HEK293 (cell line): ENCODE data around the gene ASAP2.

Experiments used
- CTCF ChIA-PET: fragments of 350-600 bp; formaldehyde crosslinking; extraction: SDS; loops from one replicate; lab custom pipeline; 2021; ENCODE audit warnings: antibody characterized with exemption; lab: Yijun Ruan, JAX
- POLR2A ChIA-PET: fragments of 300-600 bp; formaldehyde crosslinking; extraction: SDS; loops from one replicate; lab custom pipeline; 2020; ENCODE audit warnings: antibody characterized with exemption, inconsistent platforms; lab: Yijun Ruan, JAX
- H3K27ac ChIP-seq: fragments of 200-500 bp; sonication (Bioruptor generic); 2 replicates; pipeline ENCODE4 v1.5.1; 2014; ENCODE audit warnings: low read depth, low read length, control low read depth, inconsistent platforms; ENCODE audit errors: extremely low read depth
- H3K36me3 ChIP-seq, 2 experiments: fragments of 200-500 bp in 1 of 2; sonication (Bioruptor generic) in 1 of 2; 1 replicate in 1 of 2; 2 replicates in 1 of 2; pipeline ENCODE4 v1.5.1; 2014 to 2017; ENCODE audit warnings: inconsistent platforms in 2 of 2, low read length in 2 of 2; ENCODE audit not compliant: control insufficient read depth in 2 of 2, insufficient read depth in 1 of 2
- H3K4me1 ChIP-seq: fragments of 200-500 bp; sonication (Bioruptor generic); 2 replicates; pipeline ENCODE4 v1.5.1; 2014; ENCODE audit warnings: mild to moderate bottlenecking, low read length, inconsistent platforms; ENCODE audit not compliant: control insufficient read depth, insufficient read depth
- H3K4me3 ChIP-seq: 2 replicates; pipeline ENCODE4 v1.5.1; 2011; ENCODE audit warnings: low read depth, mild to moderate bottlenecking, control low read depth, low read length, moderate library complexity
- H3K9me3 ChIP-seq: fragments of 200-500 bp; sonication (Bioruptor generic); 2 replicates; pipeline ENCODE4 v1.5.1; 2014; ENCODE audit warnings: low read depth, low read length, inconsistent platforms; ENCODE audit not compliant: control insufficient read depth, insufficient read depth
- BCL11A ChIP-seq: fragments of 450-650 bp; formaldehyde crosslinking; IDR thresholded peaks from 2 replicates; pipeline ENCODE4 v1.5.1; 2016; ENCODE audit warnings: low read depth, missing biosample characterization, missing genetic modification characterization
- INSM2 ChIP-seq: fragments of 450-650 bp; formaldehyde crosslinking; IDR thresholded peaks from 2 replicates; pipeline ENCODE4 v1.5.1; 2016; ENCODE audit warnings: missing biosample characterization, missing genetic modification characterization
- SETDB1 ChIP-seq: IDR thresholded peaks from one replicate; pipeline ENCODE4 v1.6.1; 2017; ENCODE audit warnings: mild to moderate bottlenecking, low read length, moderate library complexity, mixed read lengths; ENCODE audit not compliant: insufficient read length
- TRIM28 ChIP-seq: IDR thresholded peaks from 2 replicates; pipeline ENCODE4 v1.6.1; 2011; ENCODE audit warnings: low read length, control low read depth, borderline replicate concordance
- ZBTB17 ChIP-seq: fragments of 450-650 bp; formaldehyde crosslinking; IDR thresholded peaks from 2 replicates; pipeline ENCODE4 v1.5.1; 2016; ENCODE audit warnings: missing biosample characterization, missing genetic modification characterization
- ZBTB7A ChIP-seq: fragments of 450-650 bp; formaldehyde crosslinking; IDR thresholded peaks from 2 replicates; pipeline ENCODE4 v1.5.1; 2016; ENCODE audit warnings: low read depth, missing biosample characterization, missing genetic modification characterization
- ZFP69B ChIP-seq: fragments of 450-650 bp; formaldehyde crosslinking; IDR thresholded peaks from 2 replicates; pipeline ENCODE4 v1.5.1; 2016; ENCODE audit warnings: missing biosample characterization, missing genetic modification characterization
- ZNF114 ChIP-seq: fragments of 450-650 bp; formaldehyde crosslinking; IDR thresholded peaks from 2 replicates; pipeline ENCODE4 v1.5.0; 2017; ENCODE audit warnings: missing biosample characterization, missing genetic modification characterization
- ZNF26 ChIP-seq: fragments of 450-650 bp; formaldehyde crosslinking; IDR thresholded peaks from 2 replicates; pipeline ENCODE4 v1.5.1; 2016; ENCODE audit warnings: missing biosample characterization, missing genetic modification characterization
- ZNF394 ChIP-seq: fragments of 450-650 bp; formaldehyde crosslinking; IDR thresholded peaks from 2 replicates; pipeline ENCODE4 v1.5.1; 2016; ENCODE audit warnings: missing biosample characterization, missing genetic modification characterization, mild to moderate bottlenecking, moderate library complexity, borderline replicate concordance
- ZNF600 ChIP-seq: fragments of 450-650 bp; formaldehyde crosslinking; IDR thresholded peaks from 2 replicates; pipeline ENCODE4 v1.5.1; 2016; ENCODE audit warnings: missing biosample characterization, missing genetic modification characterization
- ZNF777 ChIP-seq: fragments of 450-650 bp; formaldehyde crosslinking; IDR thresholded peaks from 2 replicates; pipeline ENCODE4 v1.5.1; 2017; ENCODE audit warnings: missing biosample characterization, missing genetic modification characterization, borderline replicate concordance
- TF ChIP-seq, protein P1 (sequence below): fragments of 450-650 bp; formaldehyde crosslinking; IDR thresholded peaks from 2 replicates; pipeline ENCODE4 v1.5.1; 2016; ENCODE audit warnings: missing biosample characterization, missing genetic modification characterization
- TF ChIP-seq, protein P2 (sequence below): fragments of 450-650 bp; formaldehyde crosslinking; IDR thresholded peaks from 2 replicates; pipeline ENCODE4 v1.5.1; 2017; ENCODE audit warnings: missing biosample characterization, missing genetic modification characterization

ASAP2 gene

DNA sequence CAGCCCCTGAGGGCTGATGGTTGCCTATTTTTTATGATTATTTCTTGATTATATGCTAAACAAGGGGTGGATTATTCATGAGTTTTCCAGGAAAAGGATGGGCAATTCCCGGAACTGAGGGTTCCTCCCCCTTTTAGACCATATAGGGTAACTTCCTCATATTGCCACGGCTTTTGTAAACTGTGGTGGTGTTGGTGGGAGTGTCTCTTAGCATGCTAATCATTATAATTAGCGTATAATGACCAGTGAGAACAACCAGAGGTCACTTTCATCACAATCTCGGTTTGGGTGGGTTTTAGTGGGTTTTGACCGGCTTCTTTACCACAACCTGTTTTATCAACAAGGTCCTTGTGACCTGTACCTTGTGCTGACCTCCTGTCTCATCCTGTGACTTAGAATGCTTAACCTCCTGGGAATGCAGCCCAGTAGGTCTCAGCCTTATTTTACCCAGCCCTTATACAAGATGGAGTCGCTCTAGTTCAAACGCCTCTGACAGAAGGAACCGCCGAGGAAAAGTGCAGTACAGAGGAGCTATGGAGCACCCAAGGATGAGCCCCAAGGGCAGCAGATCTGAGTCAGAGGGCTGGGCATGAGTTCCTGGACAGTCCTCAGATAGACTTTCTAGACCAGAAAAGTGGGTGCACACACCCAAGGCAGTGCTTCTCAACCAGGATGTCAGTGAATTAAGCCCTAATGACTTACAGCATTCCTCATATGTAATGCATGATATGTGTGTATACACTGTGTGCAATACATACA is 37.1 kb upstream of the ASAP2 start:
- no peaks in the 10 kb centered on the region for H3K36me3 ChIP-seq
- POLR2A ChIA-PET = interaction anchor here (0.6 kb wide), 1 partner anchor 258 kb away, joined by 3 read pairs; no protein-coding TSS in a partner anchor
- TF ChIP-seq, protein P1, sequence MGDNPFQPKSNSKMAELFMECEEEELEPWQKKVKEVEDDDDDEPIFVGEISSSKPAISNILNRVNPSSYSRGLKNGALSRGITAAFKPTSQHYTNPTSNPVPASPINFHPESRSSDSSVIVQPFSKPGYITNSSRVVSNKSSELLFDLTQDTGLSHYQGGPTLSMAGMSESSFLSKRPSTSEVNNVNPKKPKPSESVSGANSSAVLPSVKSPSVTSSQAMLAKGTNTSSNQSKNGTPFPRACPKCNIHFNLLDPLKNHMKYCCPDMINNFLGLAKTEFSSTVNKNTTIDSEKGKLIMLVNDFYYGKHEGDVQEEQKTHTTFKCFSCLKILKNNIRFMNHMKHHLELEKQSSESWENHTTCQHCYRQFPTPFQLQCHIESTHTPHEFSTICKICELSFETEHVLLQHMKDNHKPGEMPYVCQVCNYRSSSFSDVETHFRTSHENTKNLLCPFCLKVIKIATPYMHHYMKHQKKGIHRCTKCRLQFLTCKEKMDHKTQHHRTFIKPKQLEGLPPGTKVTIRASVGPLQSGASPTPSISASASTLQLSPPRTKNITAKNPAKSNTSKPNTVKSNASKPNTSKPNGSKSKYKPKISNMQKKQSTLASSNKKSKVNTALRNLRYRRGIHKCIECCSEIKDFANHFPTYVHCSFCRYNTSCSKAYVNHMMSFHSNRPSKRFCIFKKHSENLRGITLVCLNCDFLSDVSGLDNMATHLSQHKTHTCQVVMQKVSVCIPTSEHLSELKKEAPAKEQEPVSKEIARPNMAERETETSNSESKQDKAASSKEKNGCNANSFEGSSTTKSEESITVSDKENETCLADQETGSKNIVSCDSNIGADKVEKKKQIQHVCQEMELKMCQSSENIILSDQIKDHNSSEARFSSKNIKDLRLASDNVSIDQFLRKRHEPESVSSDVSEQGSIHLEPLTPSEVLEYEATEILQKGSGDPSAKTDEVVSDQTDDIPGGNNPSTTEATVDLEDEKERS (tag by site-specific recombination) = no peak
- TF ChIP-seq ZFP69B = no peak
- TF ChIP-seq ZNF600 (tag by site-specific recombination) = no peak
- CTCF ChIA-PET = no interaction called here
- no peak overlapping the region for H3K27ac ChIP-seq
- no peaks in the 10 kb centered on the region for H3K4me1 ChIP-seq
- H3K9me3 ChIP-seq = no peaks in the 10 kb centered on the region
- no peak overlapping the region for H3K4me3 ChIP-seq

GRCh38 chr2:9170458-9171130 is 36.0 kb upstream of the ASAP2 start:
- Histone ChIP-seq H3K9me3 (no peaks in the 10 kb centered on the region), H3K27ac (no peak overlapping the region), H3K4me3 (no peak overlapping the region), H3K4me1 (peaks cover 4% of the 10 kb centered on the region; the same call in 1 of the 2 replicates)
- POLR2A ChIA-PET = no interaction called here
- TF ChIP-seq, protein P2, sequence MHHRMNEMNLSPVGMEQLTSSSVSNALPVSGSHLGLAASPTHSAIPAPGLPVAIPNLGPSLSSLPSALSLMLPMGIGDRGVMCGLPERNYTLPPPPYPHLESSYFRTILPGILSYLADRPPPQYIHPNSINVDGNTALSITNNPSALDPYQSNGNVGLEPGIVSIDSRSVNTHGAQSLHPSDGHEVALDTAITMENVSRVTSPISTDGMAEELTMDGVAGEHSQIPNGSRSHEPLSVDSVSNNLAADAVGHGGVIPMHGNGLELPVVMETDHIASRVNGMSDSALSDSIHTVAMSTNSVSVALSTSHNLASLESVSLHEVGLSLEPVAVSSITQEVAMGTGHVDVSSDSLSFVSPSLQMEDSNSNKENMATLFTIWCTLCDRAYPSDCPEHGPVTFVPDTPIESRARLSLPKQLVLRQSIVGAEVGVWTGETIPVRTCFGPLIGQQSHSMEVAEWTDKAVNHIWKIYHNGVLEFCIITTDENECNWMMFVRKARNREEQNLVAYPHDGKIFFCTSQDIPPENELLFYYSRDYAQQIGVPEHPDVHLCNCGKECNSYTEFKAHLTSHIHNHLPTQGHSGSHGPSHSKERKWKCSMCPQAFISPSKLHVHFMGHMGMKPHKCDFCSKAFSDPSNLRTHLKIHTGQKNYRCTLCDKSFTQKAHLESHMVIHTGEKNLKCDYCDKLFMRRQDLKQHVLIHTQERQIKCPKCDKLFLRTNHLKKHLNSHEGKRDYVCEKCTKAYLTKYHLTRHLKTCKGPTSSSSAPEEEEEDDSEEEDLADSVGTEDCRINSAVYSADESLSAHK (tag by site-specific recombination) = no peak
- TF ChIP-seq ZBTB17 = 0 out of 2 replicates have a peak, but pooled peaks have one; percentile 15
- no peak for TF ChIP-seq ZNF114 (tag by site-specific recombination)
- TF ChIP-seq ZBTB7A (tag by site-specific recombination) = no peak
- TF ChIP-seq ZNF777 = no peak
- TF ChIP-seq, all 188 proteins: peak for 1
- H3K36me3 ChIP-seq = no peaks in the 10 kb centered on the region
- CTCF ChIA-PET = interaction anchor here (0.6 kb wide), 1 partner anchor 16 kb away, joined by 3 read pairs; no protein-coding TSS in a partner anchor

DNA sequence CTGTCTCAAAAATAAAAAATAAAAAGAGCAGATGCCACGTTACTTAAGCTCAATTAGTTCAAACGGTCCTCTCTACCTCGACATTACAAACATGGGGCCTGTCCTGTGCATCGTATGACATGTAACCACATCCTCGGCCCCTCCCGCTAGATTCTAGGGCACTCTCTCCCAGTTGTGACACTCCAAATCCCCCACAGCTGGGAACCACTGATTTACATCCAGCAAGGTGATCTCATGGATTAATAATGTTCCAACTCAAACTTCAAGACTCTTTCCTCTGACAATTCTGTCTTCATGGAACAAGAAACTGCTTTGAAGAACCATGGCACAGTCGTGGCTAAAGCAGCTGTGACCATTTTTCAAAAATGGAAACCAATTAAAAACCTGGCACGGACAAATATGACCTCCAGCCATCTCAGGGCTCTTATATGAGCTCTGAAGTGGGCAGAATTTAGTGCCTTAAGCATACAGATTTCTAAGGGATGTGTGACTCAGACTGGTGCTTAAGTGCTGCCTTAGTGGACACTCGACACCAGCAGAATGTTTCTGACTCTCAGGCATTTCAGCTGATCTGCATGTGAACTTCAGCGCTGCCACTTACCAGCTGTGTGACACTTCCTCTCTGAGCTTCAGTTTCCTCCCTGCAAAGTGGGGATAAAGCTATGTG is 31.7 kb upstream of the ASAP2 start:
- Histone ChIP-seq H3K4me1 (peaks cover 6% of the 10 kb centered on the region; the same call in 1 of the 2 replicates), H3K36me3 (no peaks in the 10 kb centered on the region), H3K9me3 (no peaks in the 10 kb centered on the region), H3K4me3 (no peak overlapping the region), H3K27ac (no peak overlapping the region)
- ChIA-PET POLR2A (interaction anchor here (0.6 to 0.8 kb wide), 2 partner anchors 60 to 235 kb away, joined by 3 to 8 read pairs; no protein-coding TSS in a partner anchor), CTCF (interaction anchor here (0.5 to 1.7 kb wide), 3 partner anchors 15 to 481 kb away, joined by 3 to 4 read pairs (median 4); no protein-coding TSS in a partner anchor)
- TF ChIP-seq SETDB1 = peak; percentile 88
- peak; percentile 54; the same call in 1 of the 2 replicates for TF ChIP-seq INSM2 (tag by site-specific recombination)
- TF ChIP-seq ZNF394 (tag by site-specific recombination) = peak; percentile 28; the same call in 1 of the 2 replicates
- no peak for TF ChIP-seq BCL11A (tag by site-specific recombination)
- TF ChIP-seq ZNF26 = no peak
- peak; percentile 57; the same call in 1 of the 2 replicates for TF ChIP-seq TRIM28
